HG03469 (cell line): ENCODE results near the gene CCKAR.

ENCODE experiments used
- ATAC-seq: cut with Tn5 transposase; IDR thresholded peaks from one replicate; pipeline ENCODE4 v1.9.1; 2021; ENCODE audit warnings: mild to moderate bottlenecking, moderate library complexity, moderate number of reproducible peaks; ENCODE audit not compliant: unreplicated experiment

CCKAR gene

DNA sequence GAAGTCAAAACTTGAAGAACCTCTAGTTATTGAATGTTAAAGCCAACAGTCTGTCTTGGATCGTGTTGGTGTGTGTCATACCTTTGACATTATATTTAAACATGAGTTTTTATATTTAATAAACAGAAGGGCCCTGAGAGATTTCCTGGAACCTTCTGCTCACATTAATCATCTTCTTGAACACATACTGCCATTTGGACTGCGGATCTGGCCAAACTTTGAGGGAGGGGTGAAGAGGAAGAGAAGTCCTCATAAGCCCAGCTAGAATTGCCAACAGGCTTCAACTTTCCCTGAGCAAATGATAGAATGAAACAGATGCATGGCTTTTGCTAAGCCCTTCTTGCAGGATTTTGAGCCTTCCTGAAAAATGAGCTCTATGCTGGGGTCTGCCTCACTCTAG lies 27.4 kb downstream of the CCKAR start:
- ATAC-seq: no peak

DNA sequence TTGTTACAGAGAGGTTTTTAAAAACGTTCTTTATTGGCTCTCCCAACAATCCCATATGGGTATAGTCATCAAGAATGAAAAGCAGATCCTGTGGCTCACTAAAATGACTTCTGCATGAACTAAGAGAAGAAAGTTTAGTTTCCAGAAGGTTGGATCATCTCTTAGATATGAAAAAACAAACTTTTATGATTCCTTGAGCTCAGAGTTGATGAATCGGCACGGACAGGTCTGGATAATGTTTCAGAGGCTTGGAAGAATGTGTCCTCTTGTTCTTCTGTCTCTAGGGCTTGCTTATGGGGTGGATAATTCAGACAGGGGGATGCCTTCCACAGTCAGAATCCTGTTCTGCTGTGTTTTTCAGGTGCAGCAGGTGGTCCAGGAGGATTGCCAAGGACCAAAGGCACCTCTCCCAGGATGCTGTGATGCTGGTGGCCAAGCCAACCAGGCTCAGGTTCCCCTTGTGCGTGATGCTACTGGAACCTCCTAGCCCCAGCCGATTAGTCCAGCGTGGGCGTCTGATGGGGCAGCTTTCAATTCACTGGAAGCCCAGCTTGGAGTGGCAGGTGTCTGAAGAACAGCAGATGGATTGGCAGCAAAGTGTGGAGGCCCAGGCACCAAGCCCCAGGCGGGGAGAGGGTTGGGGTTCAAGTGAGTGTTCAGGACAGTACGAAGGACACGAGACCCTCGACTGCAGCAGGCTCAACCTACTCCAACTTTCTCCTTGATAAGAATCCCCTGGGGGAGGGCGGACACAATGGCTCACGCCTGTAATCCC lies 30.3 kb downstream of the CCKAR start:
- ATAC-seq: no peak

DNA sequence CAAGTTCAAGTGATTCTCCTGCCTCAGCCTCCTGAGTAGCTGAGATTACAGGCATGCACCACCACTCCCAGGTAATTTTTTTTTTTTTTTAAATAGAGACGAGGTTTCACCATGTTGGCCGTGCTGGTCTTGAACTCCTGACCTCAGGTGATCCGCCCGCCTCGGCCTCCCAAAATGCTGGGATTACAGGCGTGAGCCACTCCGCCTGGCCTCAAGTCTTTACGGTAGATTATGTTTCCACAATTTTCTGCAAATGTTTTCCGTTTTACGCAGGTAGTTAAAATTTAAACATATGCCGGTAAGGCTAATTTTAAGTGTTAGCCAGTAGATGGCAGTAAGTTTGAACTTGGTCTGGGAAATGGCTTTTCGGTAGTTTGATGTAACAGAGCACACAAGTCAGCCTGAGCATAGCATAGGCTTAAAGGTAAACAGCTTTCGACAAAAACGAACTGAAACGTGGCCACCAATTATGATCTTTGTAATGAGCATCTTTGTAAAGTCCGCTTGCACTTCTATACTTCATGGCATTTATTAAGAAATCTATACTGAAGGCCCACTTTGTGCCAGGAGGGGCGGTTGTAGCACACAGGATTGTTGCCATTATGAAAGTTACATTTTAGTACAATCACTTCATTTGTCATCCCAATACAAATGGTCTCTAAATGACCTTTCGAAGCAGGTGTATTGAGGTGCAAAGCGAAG lies 31.1 kb downstream of the CCKAR start:
- no peak for ATAC-seq

DNA sequence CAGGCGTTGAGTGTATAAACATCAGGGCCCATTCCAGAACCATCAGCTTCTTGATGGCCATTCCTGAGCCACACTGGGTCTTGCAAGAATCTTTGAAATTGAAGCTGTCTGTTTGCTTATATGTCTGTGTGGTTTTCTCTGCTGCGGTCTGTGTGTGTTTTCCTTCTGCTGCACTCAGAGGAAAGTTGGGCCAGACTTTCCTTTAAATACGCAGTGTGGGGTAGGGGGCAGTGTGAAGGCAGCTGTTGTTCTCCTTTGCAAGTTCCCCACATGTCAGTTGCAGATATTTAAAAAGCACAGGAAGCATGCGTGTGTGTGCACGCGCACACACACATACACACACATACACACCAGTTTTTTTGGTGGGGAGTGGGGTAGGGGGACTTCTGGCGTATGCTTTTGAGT lies 32.1 kb downstream of the CCKAR start:
- no peak for ATAC-seq

DNA sequence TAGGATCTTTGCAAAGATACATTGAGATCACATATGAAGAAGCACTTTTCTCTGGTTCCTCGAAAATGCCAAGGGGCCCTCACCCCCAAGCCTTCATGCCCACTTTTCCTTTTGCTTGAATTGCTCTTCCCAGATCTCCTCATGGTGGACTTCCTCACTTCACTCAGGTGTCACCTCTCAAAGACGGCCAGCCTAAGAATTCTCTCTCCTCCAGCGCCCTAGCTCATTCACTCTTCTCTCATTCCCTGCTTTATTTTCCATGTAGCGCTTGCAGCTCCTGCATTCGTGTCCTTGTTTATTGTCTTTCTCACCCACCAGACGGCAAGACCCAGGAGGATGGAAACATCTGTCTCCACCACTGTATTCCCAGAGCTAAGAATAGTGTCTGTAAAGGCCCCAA lies 32.9 kb downstream of the CCKAR start:
- ATAC-seq: no peak

DNA sequence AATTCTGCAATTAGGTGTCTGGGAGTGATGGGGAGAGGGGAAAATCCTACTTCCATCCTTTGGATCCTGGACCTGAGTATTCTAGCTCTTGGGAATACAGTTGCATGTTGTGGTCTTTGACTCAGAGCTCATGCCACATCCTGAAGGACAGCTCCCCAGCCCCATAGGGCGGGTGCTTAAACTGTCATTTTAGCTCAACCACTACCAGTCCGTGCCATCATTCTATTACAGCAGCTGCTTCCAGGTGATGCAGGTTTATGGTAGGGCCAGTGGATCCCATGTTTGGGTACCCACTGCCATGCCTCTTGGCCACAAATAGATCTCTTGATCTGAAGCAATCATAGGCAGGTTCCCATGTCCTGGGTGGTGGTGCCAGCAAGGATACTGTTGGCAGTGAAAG lies 34.7 kb downstream of the CCKAR start:
- ATAC-seq: no peak

DNA sequence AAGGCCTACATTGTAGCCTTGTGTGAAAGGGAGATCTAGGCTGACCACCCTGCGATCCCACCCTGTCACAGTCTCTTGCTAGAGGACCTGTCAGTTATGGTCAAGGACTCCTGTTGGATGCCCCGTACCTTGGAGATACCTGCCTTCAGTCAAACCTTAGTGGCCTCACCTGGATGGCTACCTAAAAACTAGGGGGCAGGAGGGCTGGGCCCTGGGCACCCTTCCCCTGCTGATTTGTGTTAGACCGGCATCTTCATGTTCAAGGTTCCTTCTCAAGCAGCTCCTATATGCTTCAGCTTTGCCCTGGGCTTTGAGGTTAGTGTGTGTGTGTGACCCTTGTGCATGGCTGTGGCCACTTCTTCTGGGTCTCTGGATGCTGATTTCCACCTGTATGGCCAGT lies 35.3 kb downstream of the CCKAR start:
- ATAC-seq: no peak

DNA sequence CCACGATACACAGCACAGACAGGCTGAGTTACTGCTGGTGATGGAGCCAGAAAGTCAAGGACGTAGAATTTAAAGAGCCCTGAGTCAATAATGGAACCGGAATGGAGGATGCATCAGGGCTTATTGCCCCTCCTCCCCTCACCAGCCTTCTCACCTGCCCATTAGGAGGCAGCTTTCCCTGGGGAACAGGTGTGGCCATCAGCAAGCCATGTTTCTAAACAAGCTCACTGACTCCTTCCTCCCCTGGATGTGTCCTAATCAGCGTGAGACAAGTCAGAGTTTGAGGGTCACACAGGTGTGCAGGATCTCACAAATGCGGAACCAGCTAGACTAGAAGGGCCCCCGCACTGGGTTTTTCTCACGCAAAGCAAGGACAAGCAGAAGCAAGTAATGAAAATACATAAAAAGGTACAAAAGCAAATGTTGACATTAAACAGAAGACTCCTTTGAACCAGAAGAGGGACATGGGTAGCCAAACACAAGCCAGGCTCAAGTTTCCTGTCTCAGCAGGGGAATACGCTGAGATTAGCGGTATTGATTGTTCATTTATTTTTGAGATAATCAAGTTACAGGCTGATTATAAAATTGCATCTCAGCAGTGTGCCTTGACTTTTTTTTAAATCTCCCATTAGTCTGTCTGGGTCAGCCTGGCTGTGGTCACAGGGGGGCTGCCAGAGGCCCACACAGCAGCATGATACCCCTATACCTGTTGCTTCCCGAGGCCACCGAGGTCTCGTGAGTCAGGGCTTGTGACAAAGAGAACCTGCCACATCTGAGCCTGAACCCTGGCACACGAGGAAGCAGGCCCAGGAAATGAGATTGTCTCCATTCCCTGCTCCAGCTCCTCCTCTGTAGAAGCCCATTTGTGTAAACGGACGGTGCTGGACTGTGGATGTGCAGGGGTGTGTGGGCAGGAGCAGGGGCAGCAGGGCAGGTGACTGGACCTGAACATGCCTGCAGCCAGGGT lies 37.4 kb downstream of the CCKAR start:
- no peak for ATAC-seq

DNA sequence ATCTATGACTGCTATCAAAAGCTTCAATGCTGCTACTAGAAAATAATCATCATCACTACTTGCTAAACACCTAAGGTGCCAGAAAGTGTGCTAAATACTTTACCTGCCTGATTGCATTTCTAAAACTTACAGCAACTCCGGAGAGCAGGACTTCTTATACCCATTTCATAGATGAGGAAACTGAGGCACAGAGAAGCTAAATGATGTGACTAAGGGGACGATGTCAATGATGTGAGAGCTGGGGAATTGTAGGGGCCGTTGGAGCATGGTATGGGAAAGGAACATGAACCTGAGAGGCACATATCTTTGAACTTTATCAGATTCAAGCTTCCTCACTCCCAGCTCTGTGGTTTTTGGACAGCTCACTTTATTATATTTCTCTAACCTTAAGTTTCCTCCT lies 38.7 kb downstream of the CCKAR start:
- no peak for ATAC-seq

DNA sequence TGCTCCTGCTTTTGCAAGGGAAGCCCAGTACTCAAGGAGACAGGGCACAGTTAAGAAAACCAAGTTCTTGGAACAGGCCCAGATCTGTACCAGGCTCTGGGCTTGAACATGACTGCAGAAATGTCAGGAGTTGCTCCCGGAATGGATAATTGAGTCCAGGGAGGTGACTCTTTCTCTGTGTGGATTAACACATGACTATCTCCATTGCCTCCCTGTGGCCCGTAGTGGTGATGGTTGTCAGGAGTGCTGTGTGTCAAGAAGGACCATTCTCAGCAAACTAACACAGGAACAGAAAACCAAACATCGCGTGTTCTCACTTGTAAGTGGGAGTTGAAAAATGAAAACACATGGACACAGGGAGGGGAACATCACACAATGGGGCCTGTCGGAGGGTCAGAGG lies 39.9 kb downstream of the CCKAR start:
- ATAC-seq: no peak

DNA sequence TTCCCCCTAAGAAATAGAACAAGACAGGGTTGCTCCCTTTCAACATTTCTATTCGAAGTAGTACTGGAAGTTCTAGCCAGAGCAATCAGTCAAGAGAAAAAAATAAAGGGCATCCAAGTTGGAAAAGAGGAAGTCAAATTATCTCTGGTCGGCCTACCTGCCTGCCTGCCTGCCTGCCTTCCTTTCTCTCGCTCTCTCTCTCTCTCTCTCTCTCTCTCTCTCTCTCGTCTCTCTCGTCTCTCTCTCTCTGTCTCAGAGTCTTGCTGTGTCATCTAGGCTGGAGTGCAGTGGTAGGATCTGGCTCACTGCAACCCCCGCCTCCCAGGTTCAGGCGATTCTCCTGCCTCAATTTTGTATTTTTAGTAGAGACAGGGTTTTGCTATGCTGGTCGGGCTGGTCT lies 42.9 kb downstream of the CCKAR start:
- ATAC-seq: no peak

DNA sequence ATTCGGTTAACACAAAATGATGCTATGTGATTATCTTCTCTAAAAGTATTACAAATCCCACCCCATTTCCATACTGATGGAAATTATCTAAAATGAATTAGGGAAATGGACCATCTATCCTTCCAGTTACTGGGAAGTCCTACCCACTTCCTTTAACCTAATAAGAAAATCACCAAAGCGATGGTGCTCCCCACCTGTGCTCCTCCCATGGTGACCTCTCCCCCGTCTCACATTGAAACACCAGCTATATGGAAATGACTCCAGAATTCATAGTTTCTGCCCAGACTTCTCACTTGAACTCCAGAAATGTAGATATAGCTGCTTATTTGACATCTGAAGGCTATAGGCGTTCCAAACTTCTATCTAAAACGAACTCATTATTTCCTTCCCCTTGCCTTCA lies 48.5 kb downstream of the CCKAR start:
- no peak for ATAC-seq

DNA sequence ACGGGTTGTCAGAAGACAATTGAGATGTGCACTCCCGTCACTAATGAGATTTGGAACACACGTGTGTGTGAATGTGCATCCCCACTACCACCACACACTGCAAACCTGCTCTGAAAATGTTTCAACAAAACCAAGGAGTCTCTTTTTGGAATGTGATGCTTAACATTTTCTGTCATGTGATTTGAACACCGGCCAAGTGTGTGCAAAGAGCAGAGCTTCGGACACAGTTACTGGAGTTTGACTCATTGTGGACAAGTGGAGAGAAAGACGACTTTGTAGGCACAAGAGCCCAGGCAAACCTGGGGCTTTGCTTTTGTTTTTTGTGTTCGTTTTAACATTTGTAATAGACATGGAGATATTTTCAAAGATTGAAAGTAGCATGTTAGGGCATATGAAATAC lies 49.2 kb downstream of the CCKAR start:
- no peak for ATAC-seq

DNA sequence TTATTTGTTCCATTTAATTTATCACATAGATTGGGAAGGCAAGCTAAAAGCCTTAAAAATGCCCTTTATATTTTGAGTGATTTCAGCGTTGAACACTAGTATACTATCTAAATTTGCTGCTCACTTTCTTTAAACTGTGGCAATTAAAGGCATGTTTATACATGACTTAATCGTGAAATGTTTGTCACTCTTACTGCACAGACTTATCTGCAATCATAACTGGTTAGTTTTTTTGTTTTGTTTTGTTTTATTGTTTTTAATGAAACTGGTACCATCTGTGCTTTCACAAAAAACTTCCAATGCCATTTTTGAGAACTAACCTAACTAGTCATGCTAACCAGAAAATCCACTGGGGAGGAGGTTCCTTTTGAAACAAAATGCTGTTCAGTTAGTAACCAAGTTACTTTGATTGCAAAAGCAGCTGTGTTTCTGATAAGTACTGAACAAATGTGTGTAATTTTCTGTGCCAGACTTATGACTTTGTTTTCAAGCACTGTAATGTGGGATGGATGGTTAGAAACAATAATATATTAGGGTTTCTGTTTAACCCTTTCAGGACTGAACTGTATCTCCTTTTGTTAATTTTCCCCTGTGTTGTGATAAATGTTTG lies 56.1 kb downstream of the CCKAR start:
- ATAC-seq: no peak

DNA sequence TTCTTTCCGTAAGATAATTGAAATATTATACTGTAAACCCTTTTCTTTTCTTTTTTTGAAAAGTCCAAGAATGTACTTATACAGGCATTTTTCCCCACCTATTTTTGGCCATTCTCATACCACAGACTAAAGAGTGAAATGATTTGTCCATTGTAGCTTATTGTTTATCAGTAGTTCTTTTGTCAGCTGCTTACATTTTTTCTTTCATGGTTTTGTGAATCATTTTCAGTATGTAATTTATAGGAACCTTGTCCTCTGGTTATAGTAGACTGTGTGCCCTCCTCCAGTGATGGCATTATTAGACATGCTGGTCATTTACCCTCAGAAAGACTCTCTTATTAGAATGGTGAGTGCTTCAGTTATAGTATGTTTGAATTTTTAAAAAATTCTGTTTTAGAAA lies 56.7 kb downstream of the CCKAR start:
- no peak for ATAC-seq

DNA sequence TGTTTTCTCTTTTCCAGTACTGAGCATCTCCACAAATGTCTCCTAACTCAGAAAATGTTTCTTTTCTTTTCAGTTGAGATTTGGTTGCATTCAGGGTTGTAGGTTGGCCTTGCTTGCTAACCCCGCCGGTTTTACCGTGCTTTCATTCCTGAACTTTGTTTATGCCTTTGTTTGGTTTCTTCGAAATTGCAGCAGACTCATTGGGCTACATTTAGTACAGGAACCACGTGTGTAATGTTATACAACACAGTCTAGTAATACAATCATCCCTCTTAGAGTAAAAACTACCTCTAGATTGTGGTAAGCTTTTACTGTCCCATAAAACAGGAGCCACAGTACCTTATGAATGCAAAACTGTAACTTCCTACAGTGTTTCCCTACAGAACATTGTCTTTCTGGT lies 57.9 kb downstream of the CCKAR start:
- no peak for ATAC-seq

DNA sequence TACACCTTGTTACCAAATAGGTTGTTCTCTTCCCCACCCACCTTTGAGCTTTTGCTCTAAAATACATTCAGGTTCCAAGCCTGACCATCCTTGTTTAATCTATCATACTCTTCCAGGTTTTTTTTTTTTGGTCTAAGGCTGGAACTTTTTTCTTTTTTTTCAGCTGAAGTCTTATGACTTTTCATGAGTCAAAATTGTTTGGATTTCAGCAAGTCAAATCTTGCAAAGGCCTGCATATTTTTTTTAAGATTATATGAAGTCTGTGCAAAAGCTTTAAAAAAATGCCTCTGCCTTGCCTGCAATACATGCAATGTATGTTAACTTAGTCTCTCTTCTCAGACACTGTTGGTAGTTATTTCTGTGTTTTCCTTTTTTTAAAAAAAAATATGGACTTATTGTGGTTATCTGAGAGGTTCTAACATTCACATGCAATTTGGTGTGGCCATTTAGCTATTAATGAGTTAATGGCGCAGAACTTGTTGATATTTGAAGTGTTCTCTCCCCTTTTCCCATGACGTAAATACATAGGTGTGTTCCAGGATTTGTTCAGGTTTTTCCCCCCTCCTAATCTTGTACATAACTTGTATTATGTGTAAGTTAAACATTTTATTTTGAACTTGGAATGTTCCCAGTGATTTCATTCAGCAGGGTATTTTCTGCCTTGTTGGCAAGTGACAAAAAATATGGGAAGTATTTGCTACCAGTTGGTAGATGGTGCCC lies 58.7 kb downstream of the CCKAR start:
- ATAC-seq: no peak
